ENCODE measurements around the gene ST8SIA5.

The ST8SIA5 gene

DNA sequence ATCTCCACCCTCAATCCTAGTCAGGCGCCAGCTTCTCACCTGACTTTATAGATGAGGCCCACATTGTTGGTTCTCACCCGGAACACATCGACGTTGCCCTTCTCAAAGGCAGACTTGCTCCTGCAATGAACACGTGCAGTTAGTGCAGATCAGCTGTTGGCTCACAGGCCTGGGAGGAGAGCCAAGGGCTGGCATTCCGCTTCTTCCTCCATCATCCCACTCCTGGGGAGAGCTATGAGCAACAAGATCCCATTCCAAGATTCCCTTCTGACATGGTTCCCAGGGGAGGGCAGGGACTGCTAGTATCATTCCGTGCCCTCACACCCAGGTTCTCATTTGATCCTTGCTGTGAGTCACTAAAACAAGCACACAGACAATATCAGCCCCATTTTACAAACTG lies 114.9 kb downstream of the ST8SIA5 start:
- Histone ChIP-seq H3K27me3 (replicated peaks; ENCODE audit: control insufficient read depth, insufficient read depth, low read length, poor library complexity, severe bottlenecking) (no peaks in the 10 kb centered on the region), H3K36me3 (ENCODE audit: control insufficient read depth, insufficient read depth, low read length) (no peaks in the 10 kb centered on the region), H3K27ac (ENCODE audit: insufficient read depth, low read length, poor library complexity, severe bottlenecking) (no peak overlapping the region), H3K4me1 (ENCODE audit: control insufficient read depth, insufficient read depth, low read length, poor library complexity, severe bottlenecking) (no peaks in the 10 kb centered on the region), H3K4me3 (ENCODE audit: insufficient read depth, low read depth, low read length, poor library complexity, severe bottlenecking) (no peak overlapping the region), H3K9me3 (ENCODE audit: control insufficient read depth, low read length) (no peaks in the 10 kb centered on the region)
- no peak for DNase-seq

DNA sequence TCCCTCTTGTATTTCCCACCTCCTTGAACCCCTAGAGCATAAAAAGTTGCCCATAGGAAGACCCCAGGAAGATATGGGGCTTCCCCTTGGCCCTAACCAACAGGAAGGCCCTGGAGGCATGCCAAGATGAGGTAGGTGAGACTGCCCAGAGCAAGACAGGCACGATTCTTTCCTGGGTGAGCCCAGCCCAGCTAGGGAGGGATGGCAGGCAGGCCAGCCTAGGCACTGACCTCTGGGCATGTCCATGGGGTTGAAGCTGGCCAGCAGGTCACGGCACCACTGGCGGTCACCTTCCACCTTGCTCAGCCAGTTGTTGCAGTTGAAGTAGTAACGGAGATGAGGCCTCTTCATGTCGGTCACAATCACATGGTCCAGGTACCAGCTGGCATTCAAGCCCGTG lies 117.5 kb downstream of the ST8SIA5 start:
- no peaks in the 10 kb centered on the region for H3K4me1 ChIP-seq (ENCODE audit: control insufficient read depth, insufficient read depth, low read length, poor library complexity, severe bottlenecking)
- no peak for DNase-seq
- no peaks in the 10 kb centered on the region for H3K36me3 ChIP-seq (ENCODE audit: control insufficient read depth, insufficient read depth, low read length)
- no peaks in the 10 kb centered on the region for H3K9me3 ChIP-seq (ENCODE audit: control insufficient read depth, low read length)
- no peak overlapping the region for H3K4me3 ChIP-seq (ENCODE audit: insufficient read depth, low read depth, low read length, poor library complexity, severe bottlenecking)
- H3K27ac ChIP-seq (ENCODE audit: insufficient read depth, low read length, poor library complexity, severe bottlenecking) = no peak overlapping the region
- no peaks in the 10 kb centered on the region for H3K27me3 ChIP-seq (replicated peaks; ENCODE audit: control insufficient read depth, insufficient read depth, low read length, poor library complexity, severe bottlenecking)

DNA sequence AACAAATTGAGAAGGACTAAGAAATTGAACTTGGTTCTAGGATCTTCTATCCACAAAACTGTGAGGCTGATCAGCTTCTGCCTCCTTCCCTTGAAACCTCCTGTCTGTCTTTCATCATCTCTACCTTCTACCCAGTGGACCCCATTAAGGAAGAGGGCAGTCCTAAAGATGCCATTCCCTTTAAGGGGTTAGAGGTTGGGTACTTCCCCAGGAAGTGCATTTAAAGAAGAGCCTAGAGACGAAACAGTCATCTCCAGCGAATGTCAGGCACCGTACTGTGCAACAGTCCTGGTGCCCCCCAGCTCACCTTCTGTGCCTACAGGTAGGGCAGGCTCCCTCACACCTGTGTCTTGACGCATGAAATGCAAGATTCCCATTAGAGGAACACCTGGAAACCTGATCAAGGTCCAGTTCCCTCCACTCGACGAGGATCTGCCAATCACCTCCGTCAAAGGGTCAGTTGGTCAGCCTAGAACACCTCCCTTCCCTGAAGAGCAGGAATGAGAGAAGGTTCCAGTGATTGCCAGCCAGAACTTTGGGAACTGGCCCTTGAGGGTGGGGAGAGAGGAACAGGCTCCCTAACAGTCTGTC lies 120.7 kb downstream of the ST8SIA5 start:
- Histone ChIP-seq H3K4me3 (ENCODE audit: insufficient read depth, low read depth, low read length, poor library complexity, severe bottlenecking) (no peak overlapping the region), H3K27ac (ENCODE audit: insufficient read depth, low read length, poor library complexity, severe bottlenecking) (no peak overlapping the region), H3K36me3 (ENCODE audit: control insufficient read depth, insufficient read depth, low read length) (no peaks in the 10 kb centered on the region), H3K4me1 (ENCODE audit: control insufficient read depth, insufficient read depth, low read length, poor library complexity, severe bottlenecking) (no peaks in the 10 kb centered on the region), H3K27me3 (replicated peaks; ENCODE audit: control insufficient read depth, insufficient read depth, low read length, poor library complexity, severe bottlenecking) (no peaks in the 10 kb centered on the region), H3K9me3 (ENCODE audit: control insufficient read depth, low read length) (no peaks in the 10 kb centered on the region)
- no peak for DNase-seq

DNA sequence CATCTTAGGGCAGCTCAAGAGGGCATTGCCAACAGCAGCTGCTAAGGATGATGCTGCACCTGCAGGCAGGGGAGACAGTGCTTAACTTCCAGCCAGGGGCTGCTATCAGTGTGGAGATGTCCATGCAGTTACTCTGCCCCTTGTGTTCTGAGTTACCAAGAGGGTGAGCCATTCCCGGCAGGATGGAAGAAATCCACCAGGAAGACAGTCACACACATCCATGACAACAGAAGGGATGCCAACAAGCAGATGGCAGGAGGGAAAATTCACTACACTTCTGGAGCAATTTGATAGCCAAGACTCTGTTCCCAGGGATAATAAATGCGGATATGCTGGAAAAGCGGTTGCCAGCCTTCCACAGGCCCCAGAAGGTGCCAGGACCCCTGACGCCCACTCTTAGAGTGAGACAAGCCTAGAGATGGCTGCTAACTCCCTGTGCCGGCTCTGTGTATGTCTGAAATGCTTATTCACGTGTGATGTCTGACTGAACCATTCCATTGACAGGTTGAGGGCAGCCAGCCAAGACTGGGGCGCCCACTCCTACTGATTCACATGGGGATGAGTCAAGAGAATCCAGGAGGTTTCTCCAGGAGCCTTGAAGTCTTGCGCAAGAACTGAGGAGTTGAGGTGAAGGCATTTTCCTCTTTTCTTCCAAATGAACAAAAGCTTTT lies 124.3 kb downstream of the ST8SIA5 start:
- DNase-seq = no peak
- no peaks in the 10 kb centered on the region for H3K4me1 ChIP-seq (ENCODE audit: control insufficient read depth, insufficient read depth, low read length, poor library complexity, severe bottlenecking)
- no peaks in the 10 kb centered on the region for H3K9me3 ChIP-seq (ENCODE audit: control insufficient read depth, low read length)
- H3K27ac ChIP-seq (ENCODE audit: insufficient read depth, low read length, poor library complexity, severe bottlenecking) = no peak overlapping the region
- H3K27me3 ChIP-seq (replicated peaks; ENCODE audit: control insufficient read depth, insufficient read depth, low read length, poor library complexity, severe bottlenecking) = no peaks in the 10 kb centered on the region
- H3K4me3 ChIP-seq (ENCODE audit: insufficient read depth, low read depth, low read length, poor library complexity, severe bottlenecking) = no peak overlapping the region
- no peaks in the 10 kb centered on the region for H3K36me3 ChIP-seq (ENCODE audit: control insufficient read depth, insufficient read depth, low read length)

DNA sequence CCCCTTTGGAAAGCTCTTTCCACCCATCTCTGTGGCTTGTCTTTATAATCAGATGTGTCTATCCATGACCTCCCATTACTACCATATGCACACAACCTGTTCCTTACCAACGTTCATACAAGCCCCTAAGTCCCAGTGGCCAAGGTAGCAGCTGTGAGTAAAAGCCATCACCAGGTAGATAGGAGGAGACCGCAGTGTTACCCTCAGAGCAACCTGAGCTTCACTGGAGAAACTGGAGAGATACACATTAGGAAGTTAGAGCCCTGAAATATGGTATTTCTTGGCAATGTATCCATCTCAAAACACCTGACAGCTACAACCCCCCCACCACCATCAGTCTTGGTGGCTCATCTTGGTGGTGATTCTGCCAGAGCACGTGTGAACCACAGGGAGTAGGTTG lies 125.9 kb downstream of the ST8SIA5 start:
- H3K4me3 ChIP-seq (ENCODE audit: insufficient read depth, low read depth, low read length, poor library complexity, severe bottlenecking) = no peak overlapping the region
- no peaks in the 10 kb centered on the region for H3K9me3 ChIP-seq (ENCODE audit: control insufficient read depth, low read length)
- H3K36me3 ChIP-seq (ENCODE audit: control insufficient read depth, insufficient read depth, low read length) = no peaks in the 10 kb centered on the region
- H3K27ac ChIP-seq (ENCODE audit: insufficient read depth, low read length, poor library complexity, severe bottlenecking) = no peak overlapping the region
- H3K27me3 ChIP-seq (replicated peaks; ENCODE audit: control insufficient read depth, insufficient read depth, low read length, poor library complexity, severe bottlenecking) = no peaks in the 10 kb centered on the region
- H3K4me1 ChIP-seq (ENCODE audit: control insufficient read depth, insufficient read depth, low read length, poor library complexity, severe bottlenecking) = no peaks in the 10 kb centered on the region
- no peak for DNase-seq

DNA sequence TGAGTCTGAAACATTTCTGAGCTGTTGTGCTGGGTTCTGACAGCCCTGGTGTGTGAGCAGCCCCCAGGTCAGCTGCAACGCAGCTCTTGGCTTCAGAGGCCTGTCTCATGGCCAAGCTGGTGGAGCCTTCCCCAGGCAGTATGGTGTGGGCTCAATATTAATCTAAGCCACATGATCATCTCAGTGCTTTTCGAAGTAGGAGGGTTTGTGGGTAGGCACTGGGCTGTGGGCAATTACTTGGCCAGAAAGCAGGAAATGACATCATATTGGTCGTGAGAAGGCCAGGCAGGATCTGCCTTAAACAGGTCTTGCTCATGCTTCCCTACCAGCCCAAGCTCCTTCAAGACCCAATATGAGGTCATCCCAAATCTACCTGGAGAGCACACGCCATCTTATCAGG lies 126.7 kb downstream of the ST8SIA5 start:
- no peak overlapping the region for H3K27ac ChIP-seq (ENCODE audit: insufficient read depth, low read length, poor library complexity, severe bottlenecking)
- H3K9me3 ChIP-seq (ENCODE audit: control insufficient read depth, low read length) = no peaks in the 10 kb centered on the region
- H3K4me1 ChIP-seq (ENCODE audit: control insufficient read depth, insufficient read depth, low read length, poor library complexity, severe bottlenecking) = no peaks in the 10 kb centered on the region
- no peaks in the 10 kb centered on the region for H3K36me3 ChIP-seq (ENCODE audit: control insufficient read depth, insufficient read depth, low read length)
- no peak overlapping the region for H3K4me3 ChIP-seq (ENCODE audit: insufficient read depth, low read depth, low read length, poor library complexity, severe bottlenecking)
- no peak for DNase-seq
- no peaks in the 10 kb centered on the region for H3K27me3 ChIP-seq (replicated peaks; ENCODE audit: control insufficient read depth, insufficient read depth, low read length, poor library complexity, severe bottlenecking)

DNA sequence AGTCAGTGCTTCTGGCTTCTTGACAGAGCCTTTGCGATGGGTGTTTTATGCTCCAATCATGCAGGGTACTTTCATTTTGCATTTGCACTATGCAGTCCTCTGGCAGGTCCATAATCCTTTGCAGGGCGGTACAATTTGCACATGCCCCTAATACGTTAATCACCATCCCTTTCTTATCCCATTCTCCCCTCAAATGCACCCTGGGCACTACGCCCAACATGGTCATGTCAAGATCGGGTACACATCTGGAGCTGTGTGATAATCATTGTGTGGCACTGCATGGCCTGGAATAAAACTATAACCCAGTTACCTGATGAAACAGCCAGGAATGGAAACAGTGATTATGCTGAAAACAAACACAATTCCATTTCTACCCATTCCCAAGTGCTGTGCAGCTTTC lies 127.5 kb downstream of the ST8SIA5 start:
- Histone ChIP-seq H3K36me3 (ENCODE audit: control insufficient read depth, insufficient read depth, low read length) (no peaks in the 10 kb centered on the region), H3K4me3 (ENCODE audit: insufficient read depth, low read depth, low read length, poor library complexity, severe bottlenecking) (no peak overlapping the region), H3K4me1 (ENCODE audit: control insufficient read depth, insufficient read depth, low read length, poor library complexity, severe bottlenecking) (no peaks in the 10 kb centered on the region), H3K27ac (ENCODE audit: insufficient read depth, low read length, poor library complexity, severe bottlenecking) (no peak overlapping the region), H3K9me3 (ENCODE audit: control insufficient read depth, low read length) (no peaks in the 10 kb centered on the region), H3K27me3 (replicated peaks; ENCODE audit: control insufficient read depth, insufficient read depth, low read length, poor library complexity, severe bottlenecking) (no peaks in the 10 kb centered on the region)
- no peak for DNase-seq

DNA sequence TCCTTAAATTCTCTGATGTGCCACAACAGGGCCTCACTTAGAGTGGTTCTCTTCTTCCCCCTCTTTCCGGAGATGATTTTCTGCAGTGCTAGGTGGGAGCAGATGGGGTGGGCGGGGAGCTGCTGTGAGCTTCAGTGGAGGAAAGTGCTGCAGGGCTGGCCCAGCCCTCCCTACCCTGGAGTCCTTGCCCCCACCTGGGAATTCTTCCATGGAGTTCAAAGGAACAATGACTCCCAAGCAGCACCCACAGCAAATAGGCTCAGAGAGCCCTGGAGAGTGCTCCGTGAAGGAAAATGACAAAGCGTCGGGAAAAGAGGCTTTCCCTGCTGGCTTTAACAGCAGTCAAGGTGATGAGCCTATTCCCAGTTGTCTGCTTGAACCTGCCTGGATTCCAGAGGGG lies 128.6 kb downstream of the ST8SIA5 start:
- no peak for DNase-seq
- peaks cover 6% of the 10 kb centered on the region for H3K4me1 ChIP-seq (ENCODE audit: control insufficient read depth, insufficient read depth, low read length, poor library complexity, severe bottlenecking)
- no peak overlapping the region for H3K4me3 ChIP-seq (ENCODE audit: insufficient read depth, low read depth, low read length, poor library complexity, severe bottlenecking)
- no peaks in the 10 kb centered on the region for H3K27me3 ChIP-seq (replicated peaks; ENCODE audit: control insufficient read depth, insufficient read depth, low read length, poor library complexity, severe bottlenecking)
- H3K36me3 ChIP-seq (ENCODE audit: control insufficient read depth, insufficient read depth, low read length) = no peaks in the 10 kb centered on the region
- no peak overlapping the region for H3K27ac ChIP-seq (ENCODE audit: insufficient read depth, low read length, poor library complexity, severe bottlenecking)
- H3K9me3 ChIP-seq (ENCODE audit: control insufficient read depth, low read length) = no peaks in the 10 kb centered on the region

DNA sequence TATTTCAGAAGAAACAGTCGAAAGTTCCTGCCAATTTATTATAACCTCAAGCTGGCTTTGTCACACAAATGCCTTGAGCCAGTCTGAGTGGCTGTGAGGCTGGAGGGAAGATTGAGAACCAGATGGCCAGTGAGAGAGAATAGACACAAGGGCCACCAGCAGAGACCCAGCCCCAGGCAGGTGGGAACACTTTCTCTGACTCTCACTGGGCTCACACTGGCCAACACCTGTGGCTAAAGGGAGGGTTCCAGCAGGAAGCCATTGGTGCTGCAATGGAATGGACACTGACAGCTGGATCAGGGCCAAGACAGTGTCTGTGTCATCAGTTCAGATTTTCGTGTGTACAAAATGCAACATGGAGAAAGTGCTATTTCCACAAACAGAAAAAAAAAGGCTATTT lies 129.7 kb downstream of the ST8SIA5 start:
- Histone ChIP-seq H3K27ac (ENCODE audit: insufficient read depth, low read length, poor library complexity, severe bottlenecking) (no peak overlapping the region), H3K9me3 (ENCODE audit: control insufficient read depth, low read length) (no peaks in the 10 kb centered on the region), H3K27me3 (replicated peaks; ENCODE audit: control insufficient read depth, insufficient read depth, low read length, poor library complexity, severe bottlenecking) (no peaks in the 10 kb centered on the region), H3K4me1 (ENCODE audit: control insufficient read depth, insufficient read depth, low read length, poor library complexity, severe bottlenecking) (peaks cover 9% of the 10 kb centered on the region), H3K36me3 (ENCODE audit: control insufficient read depth, insufficient read depth, low read length) (no peaks in the 10 kb centered on the region), H3K4me3 (ENCODE audit: insufficient read depth, low read depth, low read length, poor library complexity, severe bottlenecking) (no peak overlapping the region)
- DNase-seq = no peak

DNA sequence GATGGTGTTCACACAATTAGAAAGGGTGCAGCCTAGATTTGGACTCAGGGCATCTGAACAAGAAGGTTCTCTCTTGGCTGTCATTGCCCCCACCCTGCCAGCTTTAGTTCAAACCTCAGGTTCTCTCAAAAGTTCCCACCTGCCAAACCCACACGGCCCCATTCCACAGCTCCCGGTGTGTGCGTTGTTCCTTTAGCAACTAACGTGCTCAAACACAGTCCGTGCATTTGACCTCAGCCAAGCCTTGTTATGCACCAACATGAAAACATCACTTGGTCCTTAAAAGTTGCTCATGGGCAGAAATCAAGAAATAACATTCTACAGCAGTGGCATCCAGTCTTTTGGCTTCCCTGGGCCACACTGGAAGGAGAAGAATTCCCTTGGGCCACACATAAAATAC lies 131.8 kb downstream of the ST8SIA5 start:
- no peaks in the 10 kb centered on the region for H3K9me3 ChIP-seq (ENCODE audit: control insufficient read depth, low read length)
- peaks cover 9% of the 10 kb centered on the region for H3K4me1 ChIP-seq (ENCODE audit: control insufficient read depth, insufficient read depth, low read length, poor library complexity, severe bottlenecking)
- H3K27me3 ChIP-seq (replicated peaks; ENCODE audit: control insufficient read depth, insufficient read depth, low read length, poor library complexity, severe bottlenecking) = no peaks in the 10 kb centered on the region
- no peak overlapping the region for H3K27ac ChIP-seq (ENCODE audit: insufficient read depth, low read length, poor library complexity, severe bottlenecking)
- DNase-seq = no peak
- H3K4me3 ChIP-seq (ENCODE audit: insufficient read depth, low read depth, low read length, poor library complexity, severe bottlenecking) = no peak overlapping the region
- H3K36me3 ChIP-seq (ENCODE audit: control insufficient read depth, insufficient read depth, low read length) = no peaks in the 10 kb centered on the region

All from effector memory CD4-positive, alpha-beta T cell (primary cell).